OCI-LY1 (cell line): ENCODE results near the gene TMTC3.

Experiments used
- CTCF ChIP-seq: fragments of 200-600 bp; sonication (generic), shearing (Covaris generic); IDR thresholded peaks from 2 replicates; pipeline ENCODE4 v1.5.1; 2017; ENCODE audit warnings: mild to moderate bottlenecking, antibody characterized with exemption, low read length, moderate library complexity, mixed read lengths
- EZH2 ChIP-seq: fragments of 200-600 bp; sonication (generic), shearing (Covaris generic); IDR thresholded peaks from 2 replicates; pipeline ENCODE4 v1.8.0; 2017; ENCODE audit warnings: borderline replicate concordance, mixed run types, mild to moderate bottlenecking, antibody characterized with exemption, low read length, moderate library complexity, mixed read lengths

- TF ChIP-seq CTCF, result no peak
- TF ChIP-seq EZH2, result no peak
These were observed 708 bp upstream of the TMTC3 start for GRCh38 chr12:88141425-88141773.
